ENCODE measurements around the gene FOXC1.

GRCh38 chr6:1604158-1605003 lies 5.3 kb upstream of the FOXC1 start:
- TF ChIP-seq EZH2 (IDR thresholded peaks at IDR 0.05; ENCODE audit: borderline replicate concordance, insufficient read depth, low read length, poor library complexity, severe bottlenecking) = no peak
- TF ChIP-seq CTCF (IDR thresholded peaks at IDR 0.05; ENCODE audit: poor library complexity, severe bottlenecking) = peak; percentile 98

Data from neural cell (in vitro differentiated cells).